HepG2 (cell line): Measurements from ENCODE around the gene FAM118A. TPM values are rescaled to one million over a fixed set of nuclear protein-coding genes. Genes with fewer than 3 reads are reported as not detected.

Experiments
- HDAC1 ChIP-seq: sonication (generic); formaldehyde crosslinking; IDR thresholded peaks from 2 replicates; pipeline ENCODE4 v1.5.1; 2020; ENCODE audit warnings: mild to moderate bottlenecking, missing genetic modification reagents
- RELA ChIP-seq: sonication (generic); formaldehyde crosslinking; IDR thresholded peaks from 2 replicates; pipeline ENCODE4 v1.4.0; 2020; ENCODE audit warnings: missing genetic modification reagents
- SAFB2 ChIP-seq: sonication (generic); formaldehyde crosslinking; IDR thresholded peaks from 2 replicates; pipeline ENCODE4 v1.5.1; 2020; ENCODE audit warnings: missing genetic modification reagents, low read depth, mild to moderate bottlenecking, borderline replicate concordance
- TCF12 ChIP-seq, 2 experiments: fragments of 450-650 bp in 1 of 2; sonication (generic) in 1 of 2; formaldehyde crosslinking in 1 of 2; IDR thresholded peaks; 2 replicates each; pipeline versions ENCODE4 v1.6.1 to v1.8.0; 2017 to 2022; ENCODE audit warnings: antibody characterized with exemption in 1 of 2, mild to moderate bottlenecking in 1 of 2, missing genetic modification reagents in 1 of 2, moderate library complexity in 1 of 2
- YEATS4 ChIP-seq: sonication (generic); formaldehyde crosslinking; IDR thresholded peaks from 2 replicates; pipeline ENCODE4 v1.4.0; 2020; ENCODE audit warnings: missing genetic modification reagents, borderline replicate concordance
- ZBTB46 ChIP-seq: sonication (generic); formaldehyde crosslinking; IDR thresholded peaks from 2 replicates; pipeline ENCODE4 v1.4.0; 2020; ENCODE audit warnings: mild to moderate bottlenecking, missing genetic modification reagents, borderline replicate concordance
- ZNF572 ChIP-seq: sonication (generic); formaldehyde crosslinking; IDR thresholded peaks from 2 replicates; pipeline ENCODE4 v1.5.1; 2020; ENCODE audit warnings: mild to moderate bottlenecking, missing genetic modification reagents
- ZNF709 ChIP-seq: sonication (generic); formaldehyde crosslinking; IDR thresholded peaks from 2 replicates; pipeline ENCODE4 v1.5.0; 2020; ENCODE audit warnings: mild to moderate bottlenecking, missing genetic modification reagents
- polyA plus RNA-seq, 8 experiments: library from polyadenylated mRNA; depleted of rRNA in 3 of 8; stranded (reverse) in 7 of 8; unstranded in 1 of 8; fragments of >200 nt; fragmentation: Illumina TruSeq in 4 of 8; extraction: Trizol in 4 of 8; gene quantifications; 2 replicates each; pipeline versions ENCODE4 v1.2.1 to v1.2.3, GENCODE V29; 2011 to 2016; ENCODE audit warnings: low read depth in 4 of 8, missing spikeins in 1 of 8, mixed read lengths in 1 of 8; ENCODE audit not compliant: insufficient read depth in 1 of 8
- total RNA-seq, 5 experiments: library from RNA; depleted of rRNA; stranded (reverse); fragments of >200 nt; fragmentation: Illumina TruSeq; extraction: Trizol; gene quantifications; 2 replicates each; pipeline ENCODE4 v1.2.3, GENCODE V29; 2016; ENCODE audit warnings: low read depth in 1 of 5
- TF ChIP-seq, protein P1 (sequence below): sonication (generic); formaldehyde crosslinking; IDR thresholded peaks from 2 replicates; pipeline ENCODE4 v1.5.1; 2020; ENCODE audit warnings: mild to moderate bottlenecking, missing genetic modification reagents, borderline replicate concordance
- TF ChIP-seq, protein P2 (sequence below): sonication (generic); formaldehyde crosslinking; IDR thresholded peaks from 2 replicates; pipeline ENCODE4 v1.8.1; 2023; ENCODE audit warnings: missing genetic modification reagents, inconsistent platforms, borderline replicate concordance
- TF ChIP-seq, protein P3 (sequence below): sonication (generic); formaldehyde crosslinking; IDR thresholded peaks from 2 replicates; pipeline ENCODE4 v1.9.0; 2021; ENCODE audit warnings: missing genetic modification reagents, borderline replicate concordance
- TF ChIP-seq, protein P4 (sequence below): sonication (generic); formaldehyde crosslinking; IDR thresholded peaks from 2 replicates; pipeline ENCODE4 v1.4.0; 2020; ENCODE audit warnings: mild to moderate bottlenecking, missing genetic modification reagents

FAM118A gene
- total and polyA plus RNA-seq, 2 of the 13 experiments (the other 11 are each of a cell fraction or from before 2014, with no cell fraction given), result 36.7 to 48.2 TPM

DNA sequence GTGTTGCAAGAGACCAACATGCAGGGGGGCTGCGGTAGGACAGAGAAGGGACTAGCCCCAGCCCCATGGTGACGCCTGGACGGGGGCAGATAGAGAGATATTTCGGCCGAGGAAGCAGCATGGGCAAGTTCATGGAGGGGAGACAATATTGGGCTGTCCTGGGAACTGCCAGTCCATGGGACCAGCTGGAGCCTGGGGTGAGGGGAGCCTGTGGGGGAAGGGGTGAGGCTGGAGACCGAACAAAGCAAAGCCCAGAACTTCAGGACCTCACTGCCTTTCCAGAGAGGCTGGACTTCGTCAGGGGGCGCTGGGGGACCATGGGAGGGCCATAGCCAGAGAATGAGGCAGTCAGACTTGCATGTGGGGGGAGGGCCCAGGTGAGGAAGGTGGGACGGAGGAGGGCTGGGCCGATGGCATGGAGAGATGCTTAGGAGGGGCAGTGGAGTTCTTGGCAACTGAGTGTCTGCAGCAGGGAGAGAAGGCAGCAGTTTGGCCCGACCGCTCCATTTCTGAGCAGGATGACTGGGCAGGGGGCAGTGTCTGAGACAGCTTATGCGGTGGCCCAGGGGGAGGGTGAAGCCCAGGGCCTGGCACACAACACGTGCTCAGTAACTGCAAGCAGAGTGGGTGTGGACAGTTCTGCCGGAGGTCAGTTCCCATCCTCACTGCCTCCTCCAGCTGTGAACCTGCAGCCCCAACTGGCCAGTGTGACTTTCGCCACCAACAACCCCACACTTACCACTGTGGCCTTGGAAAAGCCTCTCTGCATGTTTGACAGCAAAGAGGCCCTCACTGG is 24.3 kb upstream of the FAM118A start (continued):
- TF ChIP-seq, protein P1, sequence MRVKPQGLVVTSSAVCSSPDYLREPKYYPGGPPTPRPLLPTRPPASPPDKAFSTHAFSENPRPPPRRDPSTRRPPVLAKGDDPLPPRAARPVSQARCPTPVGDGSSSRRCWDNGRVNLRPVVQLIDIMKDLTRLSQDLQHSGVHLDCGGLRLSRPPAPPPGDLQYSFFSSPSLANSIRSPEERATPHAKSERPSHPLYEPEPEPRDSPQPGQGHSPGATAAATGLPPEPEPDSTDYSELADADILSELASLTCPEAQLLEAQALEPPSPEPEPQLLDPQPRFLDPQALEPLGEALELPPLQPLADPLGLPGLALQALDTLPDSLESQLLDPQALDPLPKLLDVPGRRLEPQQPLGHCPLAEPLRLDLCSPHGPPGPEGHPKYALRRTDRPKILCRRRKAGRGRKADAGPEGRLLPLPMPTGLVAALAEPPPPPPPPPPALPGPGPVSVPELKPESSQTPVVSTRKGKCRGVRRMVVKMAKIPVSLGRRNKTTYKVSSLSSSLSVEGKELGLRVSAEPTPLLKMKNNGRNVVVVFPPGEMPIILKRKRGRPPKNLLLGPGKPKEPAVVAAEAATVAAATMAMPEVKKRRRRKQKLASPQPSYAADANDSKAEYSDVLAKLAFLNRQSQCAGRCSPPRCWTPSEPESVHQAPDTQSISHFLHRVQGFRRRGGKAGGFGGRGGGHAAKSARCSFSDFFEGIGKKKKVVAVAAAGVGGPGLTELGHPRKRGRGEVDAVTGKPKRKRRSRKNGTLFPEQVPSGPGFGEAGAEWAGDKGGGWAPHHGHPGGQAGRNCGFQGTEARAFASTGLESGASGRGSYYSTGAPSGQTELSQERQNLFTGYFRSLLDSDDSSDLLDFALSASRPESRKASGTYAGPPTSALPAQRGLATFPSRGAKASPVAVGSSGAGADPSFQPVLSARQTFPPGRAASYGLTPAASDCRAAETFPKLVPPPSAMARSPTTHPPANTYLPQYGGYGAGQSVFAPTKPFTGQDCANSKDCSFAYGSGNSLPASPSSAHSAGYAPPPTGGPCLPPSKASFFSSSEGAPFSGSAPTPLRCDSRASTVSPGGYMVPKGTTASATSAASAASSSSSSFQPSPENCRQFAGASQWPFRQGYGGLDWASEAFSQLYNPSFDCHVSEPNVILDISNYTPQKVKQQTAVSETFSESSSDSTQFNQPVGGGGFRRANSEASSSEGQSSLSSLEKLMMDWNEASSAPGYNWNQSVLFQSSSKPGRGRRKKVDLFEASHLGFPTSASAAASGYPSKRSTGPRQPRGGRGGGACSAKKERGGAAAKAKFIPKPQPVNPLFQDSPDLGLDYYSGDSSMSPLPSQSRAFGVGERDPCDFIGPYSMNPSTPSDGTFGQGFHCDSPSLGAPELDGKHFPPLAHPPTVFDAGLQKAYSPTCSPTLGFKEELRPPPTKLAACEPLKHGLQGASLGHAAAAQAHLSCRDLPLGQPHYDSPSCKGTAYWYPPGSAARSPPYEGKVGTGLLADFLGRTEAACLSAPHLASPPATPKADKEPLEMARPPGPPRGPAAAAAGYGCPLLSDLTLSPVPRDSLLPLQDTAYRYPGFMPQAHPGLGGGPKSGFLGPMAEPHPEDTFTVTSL (CRISPR knock-in tag), result no peak
- TF ChIP-seq ZNF709 (CRISPR knock-in tag) (no peak), SAFB2 (CRISPR knock-in tag) (0 out of 2 replicates have a peak, but pooled peaks have one; percentile 53), YEATS4 (CRISPR knock-in tag) (no peak), TCF12 (IDR thresholded peaks at IDR 0.05) (no peak), TCF12 (CRISPR knock-in tag; IDR thresholded peaks at IDR 0.05) (no peak), ZBTB46 (no peak), ZNF572 (CRISPR knock-in tag) (no peak), HDAC1 (CRISPR knock-in tag) (peak; percentile 60; the same call in 1 of the 2 replicates), RELA (CRISPR knock-in tag) (no peak)
- TF ChIP-seq, protein P2, sequence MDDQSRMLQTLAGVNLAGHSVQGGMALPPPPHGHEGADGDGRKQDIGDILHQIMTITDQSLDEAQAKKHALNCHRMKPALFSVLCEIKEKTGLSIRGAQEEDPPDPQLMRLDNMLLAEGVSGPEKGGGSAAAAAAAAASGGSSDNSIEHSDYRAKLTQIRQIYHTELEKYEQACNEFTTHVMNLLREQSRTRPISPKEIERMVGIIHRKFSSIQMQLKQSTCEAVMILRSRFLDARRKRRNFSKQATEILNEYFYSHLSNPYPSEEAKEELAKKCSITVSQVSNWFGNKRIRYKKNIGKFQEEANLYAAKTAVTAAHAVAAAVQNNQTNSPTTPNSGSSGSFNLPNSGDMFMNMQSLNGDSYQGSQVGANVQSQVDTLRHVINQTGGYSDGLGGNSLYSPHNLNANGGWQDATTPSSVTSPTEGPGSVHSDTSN (CRISPR knock-in tag), result no peak
- TF ChIP-seq, protein P3, sequence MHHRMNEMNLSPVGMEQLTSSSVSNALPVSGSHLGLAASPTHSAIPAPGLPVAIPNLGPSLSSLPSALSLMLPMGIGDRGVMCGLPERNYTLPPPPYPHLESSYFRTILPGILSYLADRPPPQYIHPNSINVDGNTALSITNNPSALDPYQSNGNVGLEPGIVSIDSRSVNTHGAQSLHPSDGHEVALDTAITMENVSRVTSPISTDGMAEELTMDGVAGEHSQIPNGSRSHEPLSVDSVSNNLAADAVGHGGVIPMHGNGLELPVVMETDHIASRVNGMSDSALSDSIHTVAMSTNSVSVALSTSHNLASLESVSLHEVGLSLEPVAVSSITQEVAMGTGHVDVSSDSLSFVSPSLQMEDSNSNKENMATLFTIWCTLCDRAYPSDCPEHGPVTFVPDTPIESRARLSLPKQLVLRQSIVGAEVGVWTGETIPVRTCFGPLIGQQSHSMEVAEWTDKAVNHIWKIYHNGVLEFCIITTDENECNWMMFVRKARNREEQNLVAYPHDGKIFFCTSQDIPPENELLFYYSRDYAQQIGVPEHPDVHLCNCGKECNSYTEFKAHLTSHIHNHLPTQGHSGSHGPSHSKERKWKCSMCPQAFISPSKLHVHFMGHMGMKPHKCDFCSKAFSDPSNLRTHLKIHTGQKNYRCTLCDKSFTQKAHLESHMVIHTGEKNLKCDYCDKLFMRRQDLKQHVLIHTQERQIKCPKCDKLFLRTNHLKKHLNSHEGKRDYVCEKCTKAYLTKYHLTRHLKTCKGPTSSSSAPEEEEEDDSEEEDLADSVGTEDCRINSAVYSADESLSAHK, result no peak
- TF ChIP-seq, protein P4, sequence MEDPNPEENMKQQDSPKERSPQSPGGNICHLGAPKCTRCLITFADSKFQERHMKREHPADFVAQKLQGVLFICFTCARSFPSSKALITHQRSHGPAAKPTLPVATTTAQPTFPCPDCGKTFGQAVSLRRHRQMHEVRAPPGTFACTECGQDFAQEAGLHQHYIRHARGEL (CRISPR knock-in tag), result no peak
